ENCODE measurements around the gene TRIM25.

Gene TRIM25, protein sequence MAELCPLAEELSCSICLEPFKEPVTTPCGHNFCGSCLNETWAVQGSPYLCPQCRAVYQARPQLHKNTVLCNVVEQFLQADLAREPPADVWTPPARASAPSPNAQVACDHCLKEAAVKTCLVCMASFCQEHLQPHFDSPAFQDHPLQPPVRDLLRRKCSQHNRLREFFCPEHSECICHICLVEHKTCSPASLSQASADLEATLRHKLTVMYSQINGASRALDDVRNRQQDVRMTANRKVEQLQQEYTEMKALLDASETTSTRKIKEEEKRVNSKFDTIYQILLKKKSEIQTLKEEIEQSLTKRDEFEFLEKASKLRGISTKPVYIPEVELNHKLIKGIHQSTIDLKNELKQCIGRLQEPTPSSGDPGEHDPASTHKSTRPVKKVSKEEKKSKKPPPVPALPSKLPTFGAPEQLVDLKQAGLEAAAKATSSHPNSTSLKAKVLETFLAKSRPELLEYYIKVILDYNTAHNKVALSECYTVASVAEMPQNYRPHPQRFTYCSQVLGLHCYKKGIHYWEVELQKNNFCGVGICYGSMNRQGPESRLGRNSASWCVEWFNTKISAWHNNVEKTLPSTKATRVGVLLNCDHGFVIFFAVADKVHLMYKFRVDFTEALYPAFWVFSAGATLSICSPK

DNA sequence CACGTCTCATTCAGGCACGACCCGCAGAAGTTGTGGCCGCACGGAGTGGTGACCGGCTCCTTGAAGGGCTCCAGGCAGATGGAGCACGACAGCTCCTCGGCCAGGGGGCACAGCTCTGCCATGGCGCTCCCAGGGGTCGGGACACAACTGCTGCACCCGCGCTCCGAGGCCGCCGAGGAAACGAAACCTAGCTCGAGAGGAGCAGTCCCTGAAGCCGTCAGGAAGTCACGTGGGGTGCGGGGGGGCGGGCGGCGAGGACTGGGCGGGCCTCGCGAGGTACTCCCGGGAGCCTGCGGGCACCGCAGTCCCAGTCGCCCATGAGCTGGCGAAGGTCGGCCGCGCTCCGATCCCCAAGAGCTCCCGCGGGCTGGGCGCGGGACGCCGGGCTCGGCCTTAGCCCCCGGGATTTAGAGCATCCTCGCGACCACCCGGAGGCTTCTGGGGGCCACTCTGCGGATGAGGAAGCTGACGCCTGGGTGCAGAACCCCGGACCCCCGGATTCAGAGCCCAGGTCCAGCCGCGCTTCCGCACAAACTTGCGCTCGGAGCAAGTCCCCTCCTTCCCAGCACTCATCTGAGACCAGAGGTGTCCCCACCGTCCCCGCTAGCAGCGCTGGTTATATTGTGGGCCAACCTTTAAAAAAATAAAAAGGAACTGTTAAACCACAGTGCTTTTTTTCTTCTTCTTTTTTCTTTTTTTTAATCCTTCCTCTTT, at the start of gene TRIM25:
Gene TRIM25 (minus strand): TSS at position 183 of the 714 bp plus-strand sequence. CDS start 61 bp downstream, at position 122.
- Histone ChIP-seq H3F3A (ENCODE audit: insufficient read depth) (peaks cover 10% of the 10 kb centered on the region), H3K36me3 (ENCODE audit: low read length) (no peaks in the 10 kb centered on the region), H2AFZ (ENCODE audit: low read depth, low read length, severe bottlenecking) (peak within 1 kb of the TSS; percentile 93), H3K9ac (ENCODE audit: low read length) (peak within 1 kb of the TSS; percentile 73), H3K9me2 (replicated peaks; ENCODE audit: insufficient read depth, low read length) (no peaks in the 10 kb centered on the region), H3K79me2 (ENCODE audit: insufficient read depth, low read length) (peaks cover 40% of the 10 kb centered on the region), H3K4me2 (ENCODE audit: low read depth, low read length, poor library complexity, severe bottlenecking) (peak within 1 kb of the TSS; percentile 86), H3K9me3 (ENCODE audit: insufficient read depth, low read length) (no peaks in the 10 kb centered on the region), H3K4me3 (ENCODE audit: insufficient read depth, low read length, poor library complexity, severe bottlenecking) (peak within 1 kb of the TSS; percentile 68), H4K20me1 (ENCODE audit: low read depth, low read length) (no peaks in the 10 kb centered on the region), H3K27me3 (ENCODE audit: low read length) (no peaks in the 10 kb centered on the region), H3K27ac (ENCODE audit: low read depth, low read length) (peak within 1 kb of the TSS; percentile 78)
- TF ChIP-seq, protein P1, sequence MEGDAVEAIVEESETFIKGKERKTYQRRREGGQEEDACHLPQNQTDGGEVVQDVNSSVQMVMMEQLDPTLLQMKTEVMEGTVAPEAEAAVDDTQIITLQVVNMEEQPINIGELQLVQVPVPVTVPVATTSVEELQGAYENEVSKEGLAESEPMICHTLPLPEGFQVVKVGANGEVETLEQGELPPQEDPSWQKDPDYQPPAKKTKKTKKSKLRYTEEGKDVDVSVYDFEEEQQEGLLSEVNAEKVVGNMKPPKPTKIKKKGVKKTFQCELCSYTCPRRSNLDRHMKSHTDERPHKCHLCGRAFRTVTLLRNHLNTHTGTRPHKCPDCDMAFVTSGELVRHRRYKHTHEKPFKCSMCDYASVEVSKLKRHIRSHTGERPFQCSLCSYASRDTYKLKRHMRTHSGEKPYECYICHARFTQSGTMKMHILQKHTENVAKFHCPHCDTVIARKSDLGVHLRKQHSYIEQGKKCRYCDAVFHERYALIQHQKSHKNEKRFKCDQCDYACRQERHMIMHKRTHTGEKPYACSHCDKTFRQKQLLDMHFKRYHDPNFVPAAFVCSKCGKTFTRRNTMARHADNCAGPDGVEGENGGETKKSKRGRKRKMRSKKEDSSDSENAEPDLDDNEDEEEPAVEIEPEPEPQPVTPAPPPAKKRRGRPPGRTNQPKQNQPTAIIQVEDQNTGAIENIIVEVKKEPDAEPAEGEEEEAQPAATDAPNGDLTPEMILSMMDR (IDR thresholded peaks at IDR 0.05; ENCODE audit: insufficient read depth, low read length, poor library complexity, severe bottlenecking): no peak
- TF ChIP-seq EZH2phosphoT487 (conservative IDR thresholded peaks at IDR 0.05; ENCODE audit: low read length): no peak

DNA sequence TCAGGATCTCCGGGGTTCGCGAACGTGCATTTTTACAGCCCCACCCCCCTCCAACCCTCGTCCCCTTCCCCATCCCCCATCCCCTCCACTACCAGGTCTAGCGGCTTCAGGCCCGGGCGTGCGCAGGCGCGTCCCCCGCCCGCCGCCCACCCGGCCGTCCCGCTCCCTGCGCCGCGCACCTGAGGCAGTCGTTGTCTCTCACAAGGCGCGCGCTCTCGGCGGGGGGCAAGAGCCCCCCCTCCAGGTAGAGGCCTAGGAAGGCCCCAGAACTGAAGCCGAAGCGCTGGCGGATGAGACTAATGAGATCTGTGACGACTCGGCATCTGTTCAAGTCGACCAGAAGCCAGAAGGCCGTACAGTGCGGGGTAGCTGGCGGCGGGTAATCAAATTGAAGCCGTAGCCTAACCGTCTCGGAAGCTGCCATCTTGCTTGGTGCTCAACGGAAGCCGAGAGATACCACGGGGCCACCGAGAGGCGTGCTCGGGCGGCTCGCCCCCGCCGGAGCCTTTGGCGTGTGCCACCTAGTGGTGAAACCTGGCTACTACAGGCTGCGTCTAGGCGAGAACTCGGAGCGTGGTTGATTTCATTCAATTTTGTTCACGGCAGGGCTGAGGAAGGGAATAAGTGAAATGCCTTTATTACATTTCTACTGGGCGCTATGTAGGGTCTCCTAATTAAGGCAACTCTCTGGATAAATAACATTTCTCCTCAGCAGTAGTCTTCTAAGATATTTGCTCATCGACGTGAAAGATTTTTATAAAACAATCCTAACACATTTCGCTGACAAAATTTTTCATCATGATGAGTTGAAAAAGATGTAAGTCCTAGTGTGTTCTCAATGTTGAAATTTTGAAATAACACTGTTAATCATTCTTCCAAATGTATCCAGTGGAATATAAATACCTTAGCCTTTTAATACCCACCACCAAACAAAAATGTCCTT, 47.0 kb upstream of the TRIM25 start, which contains the start of gene COIL:
Gene COIL (minus strand): TSS at position 455 of the 943 bp plus-strand sequence. CDS start 31 bp downstream, at position 424.
- peak within 1 kb of the TSS; percentile 82 for H3K9ac ChIP-seq (ENCODE audit: low read length)
- no peaks in the 10 kb centered on the region for H3K9me3 ChIP-seq (ENCODE audit: insufficient read depth, low read length)
- H3K27ac ChIP-seq (ENCODE audit: low read depth, low read length): peak within 1 kb of the TSS; percentile 89
- peak within 1 kb of the TSS; percentile 94 for H3K4me3 ChIP-seq (ENCODE audit: insufficient read depth, low read length, poor library complexity, severe bottlenecking)
- peaks cover 36% of the 10 kb centered on the region for H3K79me2 ChIP-seq (ENCODE audit: insufficient read depth, low read length)
- H3K9me2 ChIP-seq (replicated peaks; ENCODE audit: insufficient read depth, low read length): no peaks in the 10 kb centered on the region
- H2AFZ ChIP-seq (ENCODE audit: low read depth, low read length, severe bottlenecking): peak within 1 kb of the TSS; percentile 97
- H3K36me3 ChIP-seq (ENCODE audit: low read length): no peaks in the 10 kb centered on the region
- no peaks in the 10 kb centered on the region for H4K20me1 ChIP-seq (ENCODE audit: low read depth, low read length)
- no peaks in the 10 kb centered on the region for H3K27me3 ChIP-seq (ENCODE audit: low read length)
- TF ChIP-seq EZH2phosphoT487 (conservative IDR thresholded peaks at IDR 0.05; ENCODE audit: low read length): no peak
- TF ChIP-seq, protein P1 (IDR thresholded peaks at IDR 0.05; ENCODE audit: insufficient read depth, low read length, poor library complexity, severe bottlenecking): peak; percentile 92
- H3K4me2 ChIP-seq (ENCODE audit: low read depth, low read length, poor library complexity, severe bottlenecking): peak within 1 kb of the TSS; percentile 66
- peaks cover 8% of the 10 kb centered on the region; the same call in 1 of the 2 replicates for H3F3A ChIP-seq (ENCODE audit: insufficient read depth)

DNA sequence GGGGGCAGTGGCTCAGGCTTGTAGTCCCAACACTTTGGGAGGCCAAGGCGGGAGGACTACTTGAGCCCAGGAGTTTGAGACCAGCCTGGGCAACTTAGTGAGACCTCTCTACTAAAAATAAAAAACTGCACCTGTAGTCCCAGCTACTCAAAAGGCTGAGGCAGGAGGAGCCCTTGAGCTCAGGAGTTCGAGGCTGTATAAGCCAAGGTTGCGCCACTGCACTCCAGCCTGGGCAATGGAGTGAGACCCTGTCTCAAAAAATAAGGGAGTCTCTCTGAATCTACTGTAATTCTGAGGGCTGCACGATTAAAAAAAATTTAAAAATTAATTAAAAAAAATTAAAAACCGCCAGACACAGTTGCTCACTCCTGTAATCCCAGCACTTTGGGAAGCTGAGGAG, 43.1 kb upstream of the TRIM25 start:
- H3K4me3 ChIP-seq (ENCODE audit: insufficient read depth, low read length, poor library complexity, severe bottlenecking): no peak overlapping the region
- H4K20me1 ChIP-seq (ENCODE audit: low read depth, low read length): no peaks in the 10 kb centered on the region
- no peak overlapping the region for H3K27ac ChIP-seq (ENCODE audit: low read depth, low read length)
- H3K9me3 ChIP-seq (ENCODE audit: insufficient read depth, low read length): no peaks in the 10 kb centered on the region
- H3K27me3 ChIP-seq (ENCODE audit: low read length): no peaks in the 10 kb centered on the region
- H3K9me2 ChIP-seq (replicated peaks; ENCODE audit: insufficient read depth, low read length): no peaks in the 10 kb centered on the region
- no peak overlapping the region for H3K4me2 ChIP-seq (ENCODE audit: low read depth, low read length, poor library complexity, severe bottlenecking)
- H3K9ac ChIP-seq (ENCODE audit: low read length): no peak overlapping the region
- TF ChIP-seq, protein P1 (IDR thresholded peaks at IDR 0.05; ENCODE audit: insufficient read depth, low read length, poor library complexity, severe bottlenecking): no peak
- no peak for TF ChIP-seq EZH2phosphoT487 (conservative IDR thresholded peaks at IDR 0.05; ENCODE audit: low read length)
- H3K36me3 ChIP-seq (ENCODE audit: low read length): no peaks in the 10 kb centered on the region
- H2AFZ ChIP-seq (ENCODE audit: low read depth, low read length, severe bottlenecking): no peak overlapping the region
- peaks cover 8% of the 10 kb centered on the region; the same call in 1 of the 2 replicates for H3F3A ChIP-seq (ENCODE audit: insufficient read depth)
- H3K79me2 ChIP-seq (ENCODE audit: insufficient read depth, low read length): peaks cover 70% of the 10 kb centered on the region
